ENCODE results near the gene SLC19A1.

SLC19A1 gene

DNA sequence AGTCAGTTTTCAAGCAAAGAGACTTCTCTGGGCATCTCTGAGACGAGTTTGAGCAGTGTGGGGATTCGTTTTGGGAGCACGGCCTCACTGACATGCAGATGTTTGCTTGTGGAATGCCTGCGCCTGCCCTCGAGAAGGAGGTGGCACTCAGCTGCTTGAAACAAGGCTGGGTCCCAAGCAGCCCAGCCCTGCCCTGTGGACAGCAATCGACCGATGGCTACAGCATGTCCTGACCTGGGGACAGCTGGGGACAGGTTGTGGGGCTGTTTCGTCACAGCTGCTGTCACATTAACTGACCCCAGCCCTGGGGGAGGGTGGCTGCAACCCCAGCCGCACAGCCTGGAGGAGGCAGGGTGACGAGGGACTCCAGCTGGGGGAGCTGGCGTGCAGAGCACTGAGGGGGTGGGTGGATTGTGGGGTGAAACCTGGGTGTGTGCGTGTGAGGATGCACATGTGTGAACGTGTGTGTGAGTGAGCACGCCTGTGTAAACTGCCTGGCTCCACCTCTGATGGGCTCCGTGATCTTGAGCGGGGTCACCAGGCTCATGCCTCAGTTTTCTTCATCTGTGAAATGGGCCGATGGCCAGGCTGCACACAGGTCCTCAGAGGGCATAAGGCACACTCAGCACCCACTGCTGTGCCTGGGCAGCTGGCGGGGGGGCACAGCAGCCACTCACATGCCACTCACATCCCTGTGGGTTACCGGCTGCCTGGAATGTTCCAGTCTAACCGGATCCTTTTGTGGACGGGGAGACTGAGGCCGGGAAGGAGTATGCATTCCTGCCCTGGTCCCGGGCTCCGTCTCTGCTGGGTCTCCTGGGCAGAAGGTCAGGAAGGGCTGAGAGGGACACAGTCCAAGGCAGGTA is 87.9 kb downstream of the SLC19A1 start:
- Histone ChIP-seq H3K27ac (no peak overlapping the region), H3K27me3 (peaks cover 26% of the 10 kb centered on the region), H3K9me3 (no peaks in the 10 kb centered on the region), H3K36me3 (no peaks in the 10 kb centered on the region), H3K4me1 (ENCODE audit: control insufficient read depth in 1 of 2, insufficient read depth in 1 of 2, low read depth in 1 of 2, low read length in 1 of 2) (no peaks in the 10 kb centered on the region), H3K4me3 (ENCODE audit: low read depth in 1 of 2, low read length in 1 of 2) (no peak overlapping the region)
- TF ChIP-seq, protein P1, sequence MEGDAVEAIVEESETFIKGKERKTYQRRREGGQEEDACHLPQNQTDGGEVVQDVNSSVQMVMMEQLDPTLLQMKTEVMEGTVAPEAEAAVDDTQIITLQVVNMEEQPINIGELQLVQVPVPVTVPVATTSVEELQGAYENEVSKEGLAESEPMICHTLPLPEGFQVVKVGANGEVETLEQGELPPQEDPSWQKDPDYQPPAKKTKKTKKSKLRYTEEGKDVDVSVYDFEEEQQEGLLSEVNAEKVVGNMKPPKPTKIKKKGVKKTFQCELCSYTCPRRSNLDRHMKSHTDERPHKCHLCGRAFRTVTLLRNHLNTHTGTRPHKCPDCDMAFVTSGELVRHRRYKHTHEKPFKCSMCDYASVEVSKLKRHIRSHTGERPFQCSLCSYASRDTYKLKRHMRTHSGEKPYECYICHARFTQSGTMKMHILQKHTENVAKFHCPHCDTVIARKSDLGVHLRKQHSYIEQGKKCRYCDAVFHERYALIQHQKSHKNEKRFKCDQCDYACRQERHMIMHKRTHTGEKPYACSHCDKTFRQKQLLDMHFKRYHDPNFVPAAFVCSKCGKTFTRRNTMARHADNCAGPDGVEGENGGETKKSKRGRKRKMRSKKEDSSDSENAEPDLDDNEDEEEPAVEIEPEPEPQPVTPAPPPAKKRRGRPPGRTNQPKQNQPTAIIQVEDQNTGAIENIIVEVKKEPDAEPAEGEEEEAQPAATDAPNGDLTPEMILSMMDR (IDR thresholded peaks at IDR 0.05), result no peak

DNA sequence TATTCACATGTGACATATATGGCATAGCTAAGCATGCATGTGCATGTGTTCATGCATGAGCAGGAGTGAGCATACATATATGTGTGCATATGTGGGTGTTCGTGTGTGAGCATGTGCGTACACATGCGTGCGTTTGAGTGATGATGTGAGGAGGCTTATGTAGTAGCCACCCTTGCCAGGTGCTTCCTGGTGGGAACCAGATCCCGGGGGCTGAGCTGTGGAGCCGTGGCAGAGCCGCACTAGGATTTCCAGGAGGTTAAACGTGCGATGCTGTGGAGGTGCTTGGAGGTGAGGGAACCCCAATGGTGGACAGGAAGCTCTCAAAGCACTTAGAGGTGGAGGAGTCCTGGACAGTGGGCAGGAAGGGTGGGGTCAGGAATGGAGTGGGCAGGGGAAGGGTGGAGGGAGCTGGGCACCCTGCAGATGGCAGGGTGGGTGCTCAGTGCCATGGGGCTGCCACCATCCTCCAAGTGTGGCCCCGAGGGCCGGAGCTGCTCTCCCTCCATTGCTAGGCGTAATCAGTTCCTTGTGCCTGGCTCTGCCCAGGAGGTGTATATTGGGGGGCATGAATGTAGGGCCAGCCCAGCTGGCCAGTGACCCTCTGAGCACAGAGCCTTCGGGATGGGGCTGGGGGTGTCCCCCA is 88.8 kb downstream of the SLC19A1 start:
- H3K4me3 ChIP-seq (ENCODE audit: low read depth in 1 of 2, low read length in 1 of 2), result no peak overlapping the region
- no peak overlapping the region for H3K27ac ChIP-seq
- H3K4me1 ChIP-seq (ENCODE audit: control insufficient read depth in 1 of 2, insufficient read depth in 1 of 2, low read depth in 1 of 2, low read length in 1 of 2), result no peaks in the 10 kb centered on the region
- no peaks in the 10 kb centered on the region for H3K9me3 ChIP-seq
- TF ChIP-seq, protein P1 (IDR thresholded peaks at IDR 0.05), result no peak
- H3K27me3 ChIP-seq, result peaks cover 26% of the 10 kb centered on the region
- no peaks in the 10 kb centered on the region for H3K36me3 ChIP-seq

GRCh38 chr21:45452696-45453307 is 89.4 kb downstream of the SLC19A1 start:
- H3K4me3 ChIP-seq (ENCODE audit: low read depth in 1 of 2, low read length in 1 of 2), result no peak overlapping the region
- H3K4me1 ChIP-seq (ENCODE audit: control insufficient read depth in 1 of 2, insufficient read depth in 1 of 2, low read depth in 1 of 2, low read length in 1 of 2), result no peaks in the 10 kb centered on the region
- H3K27ac ChIP-seq, result no peak overlapping the region
- peaks cover 32% of the 10 kb centered on the region for H3K27me3 ChIP-seq
- H3K36me3 ChIP-seq, result no peaks in the 10 kb centered on the region
- H3K9me3 ChIP-seq, result no peaks in the 10 kb centered on the region
- TF ChIP-seq, protein P1 (IDR thresholded peaks at IDR 0.05), result no peak

GRCh38 chr21:45451771-45452182 is 90.5 kb downstream of the SLC19A1 start:
- TF ChIP-seq, protein P1 (IDR thresholded peaks at IDR 0.05), result no peak
- no peaks in the 10 kb centered on the region for H3K4me1 ChIP-seq (ENCODE audit: control insufficient read depth in 1 of 2, insufficient read depth in 1 of 2, low read depth in 1 of 2, low read length in 1 of 2)
- H3K27me3 ChIP-seq, result peaks cover 38% of the 10 kb centered on the region
- H3K36me3 ChIP-seq, result no peaks in the 10 kb centered on the region
- no peak overlapping the region for H3K4me3 ChIP-seq (ENCODE audit: low read depth in 1 of 2, low read length in 1 of 2)
- H3K9me3 ChIP-seq, result no peaks in the 10 kb centered on the region
- no peak overlapping the region for H3K27ac ChIP-seq

DNA sequence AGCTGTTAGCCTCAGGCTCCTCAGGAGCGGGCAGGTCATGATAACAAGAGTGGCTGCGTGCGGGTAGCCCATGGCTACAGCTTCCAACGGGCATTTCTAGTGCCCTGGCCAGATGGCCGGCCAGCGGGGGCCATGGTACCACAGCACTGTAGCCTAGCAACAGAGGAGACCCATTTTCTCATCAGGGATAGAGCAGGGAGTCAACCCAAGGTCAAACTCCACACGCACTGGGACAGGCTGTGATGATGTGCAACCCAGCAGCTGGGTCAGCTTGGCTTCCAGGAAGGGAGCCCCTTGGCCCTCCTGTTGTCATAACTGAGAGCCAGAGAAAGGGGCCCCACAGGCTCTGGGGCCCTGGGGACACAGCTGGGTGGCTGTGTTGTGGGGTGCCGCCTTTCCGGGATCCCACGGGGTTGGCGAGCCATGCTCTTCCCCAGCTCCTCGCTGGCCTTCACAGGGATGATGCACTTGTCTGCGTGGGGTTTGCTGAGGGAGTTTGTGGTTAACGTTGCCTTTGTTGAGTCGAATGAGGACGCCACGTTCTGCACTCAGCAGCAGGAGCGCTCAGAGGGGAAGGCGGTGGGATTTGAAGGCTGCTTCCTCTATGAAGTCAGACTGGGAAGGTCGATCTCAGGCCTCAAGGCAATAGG is 91.0 kb downstream of the SLC19A1 start:
- TF ChIP-seq, protein P1 (IDR thresholded peaks at IDR 0.05), result no peak
- H3K4me3 ChIP-seq (ENCODE audit: low read depth in 1 of 2, low read length in 1 of 2), result no peak overlapping the region
- no peaks in the 10 kb centered on the region for H3K36me3 ChIP-seq
- no peak overlapping the region for H3K27ac ChIP-seq
- no peaks in the 10 kb centered on the region for H3K9me3 ChIP-seq
- H3K27me3 ChIP-seq, result peaks cover 34% of the 10 kb centered on the region
- no peaks in the 10 kb centered on the region for H3K4me1 ChIP-seq (ENCODE audit: control insufficient read depth in 1 of 2, insufficient read depth in 1 of 2, low read depth in 1 of 2, low read length in 1 of 2)

All from neutrophil (primary cell).